ENCODE measurements around the gene RBM28. TPM values are rescaled to one million over a fixed set of nuclear protein-coding genes. Genes with fewer than 3 reads are reported as not detected.
A peak's percentile ranks its signal among the peaks of the same experiment; 100 is the strongest.

RBM28 gene
- total RNA-seq, 4 donors from 2014 or later = 19.1 to 142 (median 24.2) TPM

- Histone ChIP-seq H3K4me1 (peaks cover 0 to 8% (median 0%) of the 10 kb centered on the region in 4 donors), H3K9me3 (no peaks in the 10 kb centered on the region), H3K27me3 (peaks cover 0 to 7% of the 10 kb centered on the region in 2 donors), H3K4me3 (no peak overlapping the region), H3K27ac (no peak overlapping the region), H3K36me3 (no peaks in the 10 kb centered on the region)
- DNase-seq = no peak
- TF ChIP-seq POLR2A (IDR thresholded peaks at IDR 0.05) (no peak), CTCF (IDR thresholded peaks at IDR 0.05) (no peak)
These were observed 69.3 kb downstream of the RBM28 start for GRCh38 chr7:128274246-128274883.

DNA sequence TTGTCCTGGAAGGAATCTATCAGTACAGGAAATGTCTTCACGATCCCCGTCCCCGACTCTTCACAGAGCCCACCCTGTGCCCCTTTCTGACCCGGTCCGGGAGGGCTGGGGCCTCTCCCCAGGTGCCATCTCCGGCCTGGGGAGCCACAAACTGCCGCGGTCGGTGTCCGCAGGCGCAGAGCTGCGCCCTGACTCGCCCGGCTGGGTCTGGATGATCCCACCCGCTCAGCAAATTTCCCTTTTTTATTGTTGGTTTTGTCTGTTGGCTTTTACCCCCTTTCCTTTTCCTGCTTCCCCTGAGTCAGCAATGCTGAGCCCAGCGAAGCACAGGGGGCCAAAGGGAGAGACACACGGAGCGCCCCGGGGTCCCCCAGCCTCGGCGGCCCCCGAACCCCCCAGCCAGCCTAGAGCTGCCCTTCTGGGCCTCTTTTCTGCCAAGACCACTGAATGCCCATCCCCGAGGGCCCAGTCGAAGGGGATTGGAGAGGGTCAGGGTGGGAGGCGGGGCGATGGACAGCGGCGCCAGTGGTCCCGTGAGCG, 71.7 kb downstream of the RBM28 start:
- H3K27me3 ChIP-seq = peaks cover 0 to 7% of the 10 kb centered on the region in 2 donors
- DNase-seq = no peak
- peak overlapping the region in 1 of 4 donors; percentile 28 for H3K4me3 ChIP-seq
- no peaks in the 10 kb centered on the region for H3K36me3 ChIP-seq
- H3K4me1 ChIP-seq = peaks cover 0 to 12% (median 0%) of the 10 kb centered on the region in 4 donors
- no peak for TF ChIP-seq CTCF (IDR thresholded peaks at IDR 0.05)
- no peak for TF ChIP-seq POLR2A (IDR thresholded peaks at IDR 0.05)
- no peak overlapping the region for H3K27ac ChIP-seq
- H3K9me3 ChIP-seq = no peaks in the 10 kb centered on the region

GRCh38 chr7:128271471-128271941, 72.2 kb downstream of the RBM28 start:
- H3K4me1 ChIP-seq = peaks cover 0 to 17% (median 0%) of the 10 kb centered on the region in 4 donors
- peaks cover 0 to 7% of the 10 kb centered on the region in 2 donors for H3K27me3 ChIP-seq
- H3K9me3 ChIP-seq = no peaks in the 10 kb centered on the region
- no peak overlapping the region for H3K27ac ChIP-seq
- H3K4me3 ChIP-seq = peak overlapping the region in 2 of 4 donors; percentile 21 to 28
- DNase-seq = no peak
- no peaks in the 10 kb centered on the region for H3K36me3 ChIP-seq
- no peak for TF ChIP-seq CTCF (IDR thresholded peaks at IDR 0.05)

- Histone ChIP-seq H3K36me3 (no peaks in the 10 kb centered on the region), H3K4me3 (no peak overlapping the region), H3K27me3 (peaks cover 0 to 7% of the 10 kb centered on the region in 2 donors), H3K27ac (no peak overlapping the region), H3K9me3 (no peaks in the 10 kb centered on the region), H3K4me1 (peaks cover 0 to 18% (median 0%) of the 10 kb centered on the region in 4 donors)
- no peak for DNase-seq
- TF ChIP-seq CTCF (IDR thresholded peaks at IDR 0.05) (no peak), POLR2A (IDR thresholded peaks at IDR 0.05) (no peak)
These were observed 72.9 kb downstream of the RBM28 start for GRCh38 chr7:128270826-128271272.

DNA sequence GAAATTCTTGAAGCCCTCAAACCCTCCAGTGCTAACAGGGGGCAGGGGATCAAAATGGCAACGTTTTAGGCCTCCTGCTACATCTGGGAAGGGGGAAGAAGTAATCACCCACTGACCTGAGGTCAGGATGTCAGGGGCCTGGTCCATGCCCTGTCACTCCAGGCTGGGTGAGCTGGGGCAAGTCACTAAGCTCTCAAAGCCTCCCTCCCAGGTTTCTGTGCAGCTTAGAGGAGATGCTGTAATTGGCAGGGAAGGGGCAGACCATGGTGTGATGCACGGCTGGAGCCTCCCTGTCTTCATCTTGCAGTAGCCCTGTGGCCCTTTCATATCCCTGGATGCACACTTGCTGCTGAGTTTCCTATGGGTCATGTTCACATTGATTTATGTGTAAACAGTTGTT, 75.5 kb downstream of the RBM28 start:
- Histone ChIP-seq H3K4me1 (peaks cover 0 to 31% (median 0%) of the 10 kb centered on the region in 4 donors), H3K4me3 (no peak overlapping the region), H3K27ac (no peak overlapping the region), H3K9me3 (no peaks in the 10 kb centered on the region), H3K27me3 (peaks cover 0 to 7% of the 10 kb centered on the region in 2 donors), H3K36me3 (no peaks in the 10 kb centered on the region)
- TF ChIP-seq POLR2A (IDR thresholded peaks at IDR 0.05) (no peak), CTCF (IDR thresholded peaks at IDR 0.05) (no peak)
- no peak for DNase-seq
